NCI-H82 treated with DMSO at 0.1 percent for 48 hours (cell line): Measurements from ENCODE around the gene GRM8.

Experiments
- DNase-seq: peaks from one replicate; lab custom pipeline; 2025; ENCODE audit not compliant: unreplicated experiment; lab: John Stamatoyannopoulos, UW

The GRM8 gene

GRCh38 chr7:126450269-126450671 lies 802.5 kb downstream of the GRM8 start:
- no peak for DNase-seq

- no peak for DNase-seq
These were observed 803.0 kb downstream of the GRM8 start for GRCh38 chr7:126449611-126450268.

GRCh38 chr7:126447984-126448383 lies 804.8 kb downstream of the GRM8 start:
- no peak for DNase-seq

GRCh38 chr7:126445991-126446390 lies 806.8 kb downstream of the GRM8 start:
- no peak for DNase-seq

- DNase-seq, result no peak
These were observed 808.8 kb downstream of the GRM8 start for GRCh38 chr7:126443951-126444350.

GRCh38 chr7:126442908-126443307 lies 809.8 kb downstream of the GRM8 start:
- DNase-seq, result no peak

- no peak for DNase-seq
These were observed 811.0 kb downstream of the GRM8 start for GRCh38 chr7:126441745-126442144.

GRCh38 chr7:126440542-126440941 lies 812.2 kb downstream of the GRM8 start:
- DNase-seq, result no peak

- DNase-seq, result no peak
These were observed 816.4 kb downstream of the GRM8 start for GRCh38 chr7:126436213-126436868.

- no peak for DNase-seq
These were observed 826.1 kb downstream of the GRM8 start for GRCh38 chr7:126426652-126427051.

GRCh38 chr7:126424985-126425384 lies 827.8 kb downstream of the GRM8 start:
- no peak for DNase-seq

- no peak for DNase-seq
These were observed 833.7 kb downstream of the GRM8 start for GRCh38 chr7:126419047-126419446.

GRCh38 chr7:126411821-126412383 lies 840.8 kb downstream of the GRM8 start:
- DNase-seq, result no peak

- DNase-seq, result no peak
These were observed 841.5 kb downstream of the GRM8 start for GRCh38 chr7:126411032-126411820.

- DNase-seq, result no peak
These were observed 849.7 kb downstream of the GRM8 start for GRCh38 chr7:126403040-126403439.

- peak; percentile 8 for DNase-seq
These were observed 850.8 kb downstream of the GRM8 start for GRCh38 chr7:126401918-126402317.

GRCh38 chr7:126398851-126399529 lies 853.8 kb downstream of the GRM8 start:
- no peak for DNase-seq

- no peak for DNase-seq
These were observed 854.5 kb downstream of the GRM8 start for GRCh38 chr7:126398285-126398684.

GRCh38 chr7:126394406-126394805 lies 858.3 kb downstream of the GRM8 start:
- DNase-seq, result no peak
